HCT116 (cell line): ENCODE data around the gene RPL12. TPM values are rescaled to one million over a fixed set of nuclear protein-coding genes. Genes with fewer than 3 reads are reported as not detected.

Experiments
- ATAC-seq: fragments of 200-7000 bp; cut with Tn5 transposase; 2 replicates; pipeline ENCODE4 v1.9.1; 2020; ENCODE audit warnings: mild to moderate bottlenecking, moderate library complexity
- BruUV-seq: library from RNA; stranded (reverse); fragments of 400-500 nt; replicated peaks from 2 replicates; lab custom pipeline; 2021; lab: Mats Ljungman, UMichigan
- CTCF ChIA-PET: fragments of 300-600 bp; sonication (Branson Sonifier 250); formaldehyde crosslinking; loops from one replicate; lab custom pipeline; 2021; ENCODE audit warnings: antibody characterized with exemption; lab: Charles Lee
- POLR2A ChIA-PET: fragments of 300-600, 350-600 bp; sonication (Branson Sonifier 250); formaldehyde crosslinking; loops from one replicate; lab custom pipeline; 2021; ENCODE audit warnings: antibody characterized with exemption; lab: Charles Lee
- RAD21 ChIA-PET, 2 experiments: fragments of 300-600 bp; sonication (Branson Sonifier 250); formaldehyde crosslinking; loops; one replicate each; lab custom pipeline; 2023; ENCODE audit warnings: low total read pairs in 2 of 2; ENCODE audit not compliant: uncharacterized antibody in 2 of 2, unreplicated experiment in 2 of 2, low non-redundant PET in 1 of 2; lab: Charles Lee
- DNase-seq: peaks from one replicate; pipeline ENCODE4 v3.0.0-alpha.2; 2010; ENCODE audit warnings: low read depth, low spot score
- H2AFZ ChIP-seq: fragments of 200-600 bp; shearing (Covaris generic), sonication (generic); 2 replicates; pipeline ENCODE4 v1.6.1; 2017; ENCODE audit warnings: low read depth, mixed run types, mixed read lengths, antibody characterized with exemption, low read length; ENCODE audit not compliant: poor library complexity, severe bottlenecking
- H3K27ac ChIP-seq: 2 replicates; pipeline ENCODE4 v1.5.1; 2012; ENCODE audit warnings: low read depth, low read length
- H3K27me3 ChIP-seq: fragments of 200-600 bp; sonication (generic); 2 replicates; pipeline ENCODE4 v1.6.1; 2016; ENCODE audit warnings: mixed run types, low read length, mixed read lengths; ENCODE audit not compliant: insufficient read depth
- H3K36me3 ChIP-seq, 2 experiments: fragments of 200-500 bp in 1 of 2; fragments of 200-600 bp in 1 of 2; sonication (Bioruptor generic) in 1 of 2; sonication (generic) in 1 of 2; 2 replicates each; pipeline versions ENCODE4 v1.5.1 to v1.6.1; 2014 to 2016; ENCODE audit warnings: low read length in 2 of 2, inconsistent platforms in 1 of 2, mixed read lengths in 1 of 2, mixed run types in 1 of 2; ENCODE audit not compliant: insufficient read depth in 2 of 2, control insufficient read depth in 1 of 2
- H3K4me1 ChIP-seq, 2 experiments: fragments of 200-600 bp in 1 of 2; sonication (generic) in 1 of 2; 2 replicates each; pipeline versions ENCODE4 v1.5.1 to v1.6.1; 2012 to 2017; ENCODE audit warnings: low read length in 2 of 2, inconsistent platforms in 1 of 2, mild to moderate bottlenecking in 1 of 2, mixed read lengths in 1 of 2, mixed run types in 1 of 2, moderate library complexity in 1 of 2; ENCODE audit not compliant: insufficient read depth in 2 of 2, control insufficient read depth in 1 of 2
- H3K4me2 ChIP-seq: fragments of 200-600 bp; sonication (generic); 2 replicates; pipeline ENCODE4 v1.6.1; 2017; ENCODE audit warnings: mixed run types, low read length, mixed read lengths
- H3K4me3 ChIP-seq, 2 experiments: fragments of 200-600 bp in 1 of 2; sonication (generic) in 1 of 2; replicated peaks in 1 of 2; 2 replicates each; pipeline ENCODE4 v1.5.1; 2011 to 2016; ENCODE audit warnings: low read length in 2 of 2, control low read depth in 1 of 2, low read depth in 1 of 2, mild to moderate bottlenecking in 1 of 2, mixed read lengths in 1 of 2, mixed run types in 1 of 2
- H3K79me2 ChIP-seq: fragments of 200-600 bp; sonication (generic); 2 replicates; pipeline ENCODE4 v1.6.1; 2017; ENCODE audit warnings: mild to moderate bottlenecking, mixed run types, low read length, moderate library complexity, mixed read lengths; ENCODE audit not compliant: insufficient read depth
- H3K9ac ChIP-seq: fragments of 200-600 bp; sonication (generic); 2 replicates; pipeline ENCODE4 v1.6.1; 2016; ENCODE audit warnings: low read length, mixed read lengths
- H3K9me2 ChIP-seq: fragments of 200-600 bp; sonication (generic), shearing (Covaris generic); 2 replicates; pipeline ENCODE4 v1.6.1; 2017; ENCODE audit warnings: mixed run types, mild to moderate bottlenecking, moderate library complexity; ENCODE audit not compliant: insufficient read depth
- H3K9me3 ChIP-seq, 2 experiments: fragments of 200-500 bp in 1 of 2; fragments of 200-600 bp in 1 of 2; sonication (Bioruptor generic) in 1 of 2; sonication (generic) in 1 of 2; 2 replicates each; pipeline ENCODE4 v1.6.1; 2014 to 2017; ENCODE audit warnings: low read length in 2 of 2, mixed read lengths in 2 of 2, inconsistent platforms in 1 of 2, low read depth in 1 of 2, mild to moderate bottlenecking in 1 of 2, mixed run types in 1 of 2, moderate library complexity in 1 of 2; ENCODE audit not compliant: control insufficient read depth in 1 of 2, insufficient read depth in 1 of 2
- H4K20me1 ChIP-seq: fragments of 200-600 bp; sonication (generic), shearing (Covaris generic); 2 replicates; pipeline ENCODE4 v1.6.1; 2017; ENCODE audit warnings: mixed run types, mild to moderate bottlenecking, moderate library complexity; ENCODE audit not compliant: insufficient read depth
- SIN3A ChIP-seq: IDR thresholded peaks from 2 replicates; pipeline ENCODE4 v1.6.1; 2012; ENCODE audit warnings: low read depth
- SP1 ChIP-seq: IDR thresholded peaks from 2 replicates; pipeline ENCODE4 v1.6.1; 2012; ENCODE audit warnings: low read depth
- SRF ChIP-seq: IDR thresholded peaks from 2 replicates; pipeline ENCODE4 v1.6.1; 2012; ENCODE audit warnings: low read depth
- ZFX ChIP-seq: fragments of 450-650 bp; IDR thresholded peaks from 2 replicates; pipeline ENCODE4 v1.6.1; 2017
- ZNF274 ChIP-seq: fragments of 200-500 bp; sonication (Bioruptor generic); IDR thresholded peaks from 2 replicates; pipeline ENCODE4 v1.6.1; 2014; ENCODE audit warnings: mild to moderate bottlenecking, low read depth, low read length, inconsistent platforms
- intact Hi-C: fragments of 100-400 bp; cut with micrococcal nuclease; formaldehyde crosslinking; loops from 2 replicates; pipeline ENCODE4 v1.10.0; 2022
- total RNA-seq: library from RNA; stranded (reverse); gene quantifications from one replicate; pipeline ENCODE4 v1.2.1, GENCODE V29; 2021; ENCODE audit not compliant: unreplicated experiment
- TF ChIP-seq, protein P1 (sequence below): IDR thresholded peaks from 2 replicates; pipeline ENCODE4 v1.6.1; 2012

The RPL12 gene
- total RNA-seq, 1 experiment from 2014 or later, result 2,679 TPM

DNA sequence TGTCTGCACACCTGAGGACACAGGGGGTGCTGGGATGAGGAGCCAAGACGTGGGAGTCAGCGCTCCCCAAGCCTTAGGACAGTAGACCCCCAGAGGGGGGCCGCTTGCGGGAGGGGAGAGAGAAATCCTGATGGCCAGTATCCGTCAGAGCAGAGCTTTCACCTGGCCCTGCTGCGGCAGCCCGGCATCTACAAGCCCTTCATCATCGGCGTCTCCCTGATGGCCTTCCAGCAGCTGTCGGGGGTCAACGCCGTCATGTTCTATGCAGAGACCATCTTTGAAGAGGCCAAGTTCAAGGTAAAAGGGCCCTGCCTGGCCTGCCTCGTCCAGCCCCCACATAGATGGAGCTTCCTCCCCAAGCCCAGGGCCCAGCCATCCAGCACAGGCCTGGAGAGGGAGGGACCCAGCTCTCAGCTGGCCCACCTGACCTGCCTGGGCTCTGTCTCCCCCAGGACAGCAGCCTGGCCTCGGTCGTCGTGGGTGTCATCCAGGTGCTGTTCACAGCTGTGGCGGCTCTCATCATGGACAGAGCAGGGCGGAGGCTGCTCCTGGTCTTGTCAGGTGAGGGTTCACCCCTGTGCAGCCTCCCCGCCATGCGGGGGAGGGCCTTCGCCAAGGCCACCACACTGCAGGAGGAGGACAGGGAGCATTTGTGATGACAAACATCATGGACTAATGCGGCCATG, 47.6 kb downstream of the RPL12 start:
- ATAC-seq (no peak), DNase-seq (no peak)
- Histone ChIP-seq H3K36me3 (peaks cover 2 to 5% of the 10 kb centered on the region in 2 experiments; a peak in 1 of 4 replicates), H3K4me1 (peaks cover 0 to 7% of the 10 kb centered on the region in 2 experiments; a peak in 1 of 4 replicates), H3K9me3 (no peaks in the 10 kb centered on the region), H3K4me2 (no peak overlapping the region), H2AFZ (no peak overlapping the region), H3K9ac (no peak overlapping the region), H3K9me2 (no peaks in the 10 kb centered on the region), H3K4me3 (no peak overlapping the region), H3K27ac (no peak overlapping the region), H3K27me3 (no peaks in the 10 kb centered on the region), H4K20me1 (no peaks in the 10 kb centered on the region), H3K79me2 (no peaks in the 10 kb centered on the region)
- POLR2A ChIA-PET, result no interaction called here
- intact Hi-C loops, result no loop called here
- BruUV-seq, result no TSS peak
- CTCF ChIA-PET, result interaction anchor here (0.5 kb wide), 1 partner anchor 179 kb away, joined by 4 read pairs; no protein-coding TSS in a partner anchor
- TF ChIP-seq ZNF274 (no peak), SRF (no peak), SIN3A (no peak), ZFX (no peak), SP1 (no peak)
- TF ChIP-seq, protein P1, sequence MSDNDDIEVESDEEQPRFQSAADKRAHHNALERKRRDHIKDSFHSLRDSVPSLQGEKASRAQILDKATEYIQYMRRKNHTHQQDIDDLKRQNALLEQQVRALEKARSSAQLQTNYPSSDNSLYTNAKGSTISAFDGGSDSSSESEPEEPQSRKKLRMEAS, result no peak
- RAD21 ChIA-PET, result no interaction called here

DNA sequence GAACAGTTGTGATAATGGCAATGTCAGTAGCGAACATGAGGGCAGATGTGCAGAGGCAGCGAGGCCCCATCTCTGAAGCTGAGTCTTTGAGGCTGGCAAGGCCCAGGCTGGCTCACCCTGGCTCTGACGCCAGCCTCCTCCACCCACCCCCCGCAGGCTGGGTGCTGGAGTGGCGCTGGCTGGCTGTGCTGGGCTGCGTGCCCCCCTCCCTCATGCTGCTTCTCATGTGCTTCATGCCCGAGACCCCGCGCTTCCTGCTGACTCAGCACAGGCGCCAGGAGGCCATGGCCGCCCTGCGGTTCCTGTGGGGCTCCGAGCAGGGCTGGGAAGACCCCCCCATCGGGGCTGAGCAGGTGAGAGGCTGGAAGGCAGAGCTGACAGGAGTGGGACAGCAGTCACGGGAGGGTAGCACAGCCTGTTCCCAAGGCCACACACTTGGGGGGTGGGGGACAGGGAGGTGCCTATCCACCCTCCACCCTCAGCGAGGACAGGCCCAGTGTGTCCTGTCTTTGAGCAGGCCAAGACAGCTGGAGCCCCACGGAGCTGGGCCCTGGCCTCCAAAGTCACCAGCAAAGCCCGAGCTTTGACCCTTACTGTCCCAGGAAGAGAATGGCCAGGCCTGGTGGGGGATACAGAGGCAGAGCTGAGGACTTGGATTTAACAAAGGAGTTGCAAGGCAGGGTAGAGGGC, 48.7 kb downstream of the RPL12 start:
- peaks cover 4% of the 10 kb centered on the region; the same call in 1 of the 2 replicates for H3K79me2 ChIP-seq
- TF ChIP-seq SIN3A, result no peak
- TF ChIP-seq, all 23 proteins: peak for 0
- no peaks in the 10 kb centered on the region for H4K20me1 ChIP-seq
- H3K9me2 ChIP-seq, result no peaks in the 10 kb centered on the region
- no peaks in the 10 kb centered on the region for H3K27me3 ChIP-seq
- ChIA-PET CTCF (no interaction called here), RAD21 (no interaction called here), POLR2A (interaction anchor here (0.6 kb wide), 1 partner anchor 362 kb away, joined by 3 read pairs; no protein-coding TSS in a partner anchor)
- H3K9ac ChIP-seq, result no peak overlapping the region
- intact Hi-C loops, result no loop called here
- DNase-seq, result no peak
- H3K27ac ChIP-seq, result no peak overlapping the region
- no peaks in the 10 kb centered on the region for H3K9me3 ChIP-seq
- no peak for ATAC-seq
- no peak overlapping the region for H2AFZ ChIP-seq
- no peak overlapping the region for H3K4me3 ChIP-seq
- peaks cover 2 to 5% of the 10 kb centered on the region in 2 experiments; a peak in 1 of 4 replicates for H3K36me3 ChIP-seq
- BruUV-seq, result no TSS peak
- H3K4me1 ChIP-seq, result peaks cover 0 to 10% of the 10 kb centered on the region in 2 experiments; a peak in 1 of 4 replicates
- no peak overlapping the region for H3K4me2 ChIP-seq
